H9 (cell line): ENCODE data around the gene ZNF641. TPM values are rescaled to one million over a fixed set of nuclear protein-coding genes. Genes with fewer than 3 reads are reported as not detected.

Experiments
- DNase-seq: peaks from one replicate; pipeline ENCODE4 v3.0.0-alpha.2; 2017
- H2AFZ ChIP-seq: one replicate; pipeline ENCODE4 v1.6.1; 2013; ENCODE audit warnings: mild to moderate bottlenecking, low read length, control low read depth, moderate library complexity
- H2AK5ac ChIP-seq: 2 replicates; pipeline ENCODE4 v1.6.1; 2013; ENCODE audit warnings: low read length, control low read depth, mixed read lengths; ENCODE audit not compliant: insufficient read length
- H2BK120ac ChIP-seq: one replicate; pipeline ENCODE4 v1.6.1; 2013; ENCODE audit warnings: low read depth, mild to moderate bottlenecking, low read length, control low read depth, inconsistent platforms; ENCODE audit not compliant: poor library complexity, severe bottlenecking
- H2BK12ac ChIP-seq: 2 replicates; pipeline ENCODE4 v1.6.1; 2013; ENCODE audit warnings: low read length, control low read depth, mixed read lengths, low read depth; ENCODE audit not compliant: insufficient read length
- H2BK15ac ChIP-seq: 2 replicates; pipeline ENCODE4 v1.6.1; 2013; ENCODE audit warnings: low read depth, low read length, control low read depth
- H2BK20ac ChIP-seq: one replicate; pipeline ENCODE4 v1.6.1; 2013; ENCODE audit warnings: low read depth, mild to moderate bottlenecking, low read length, control low read depth, inconsistent platforms; ENCODE audit not compliant: poor library complexity, severe bottlenecking
- H2BK5ac ChIP-seq: 2 replicates; pipeline ENCODE4 v1.6.1; 2013; ENCODE audit warnings: low read length, control low read depth, mixed read lengths; ENCODE audit not compliant: insufficient read length
- H3K14ac ChIP-seq: 2 replicates; pipeline ENCODE4 v1.6.1; 2013; ENCODE audit warnings: low read length, control low read depth; ENCODE audit not compliant: insufficient read depth
- H3K18ac ChIP-seq: 2 replicates; pipeline ENCODE4 v1.6.1; 2013; ENCODE audit warnings: low read depth, mild to moderate bottlenecking, mixed read lengths, low read length, control low read depth; ENCODE audit not compliant: insufficient read length
- H3K23ac ChIP-seq: 2 replicates; pipeline ENCODE4 v1.6.1; 2013; ENCODE audit warnings: low read length, control low read depth, mixed read lengths, low read depth; ENCODE audit not compliant: insufficient read length
- H3K23me2 ChIP-seq: 2 replicates; pipeline ENCODE4 v1.6.1; 2013; ENCODE audit warnings: low read depth, mild to moderate bottlenecking, mixed read lengths, low read length, control low read depth; ENCODE audit not compliant: insufficient read length, poor library complexity, severe bottlenecking
- H3K27ac ChIP-seq: 2 replicates; pipeline ENCODE4 v1.5.1; 2013; ENCODE audit warnings: low read length, control low read depth, mixed read lengths, low read depth; ENCODE audit not compliant: insufficient read length
- H3K27me3 ChIP-seq: 2 replicates; pipeline ENCODE4 v1.6.1; 2013; ENCODE audit warnings: low read length, control low read depth, inconsistent platforms; ENCODE audit not compliant: insufficient read depth
- H3K4ac ChIP-seq: 2 replicates; pipeline ENCODE4 v1.6.1; 2013; ENCODE audit warnings: low read depth, mild to moderate bottlenecking, control low read depth, inconsistent platforms, low read length, moderate library complexity
- H3K4me1 ChIP-seq: 2 replicates; pipeline ENCODE4 v1.6.1; 2013; ENCODE audit warnings: low read length, control low read depth, inconsistent platforms; ENCODE audit not compliant: insufficient read depth
- H3K4me2 ChIP-seq: 2 replicates; pipeline ENCODE4 v1.6.1; 2013; ENCODE audit warnings: low read length, control low read depth, mixed read lengths; ENCODE audit not compliant: insufficient read length, insufficient read depth
- H3K56ac ChIP-seq: 2 replicates; pipeline ENCODE4 v1.6.1; 2013; ENCODE audit warnings: low read depth, mild to moderate bottlenecking, mixed read lengths, low read length, control low read depth; ENCODE audit not compliant: insufficient read length
- H3K79me1 ChIP-seq: 2 replicates; pipeline ENCODE4 v1.6.1; 2013; ENCODE audit warnings: low read depth, mild to moderate bottlenecking, moderate library complexity, low read length, control low read depth, inconsistent platforms; ENCODE audit not compliant: insufficient read depth, poor library complexity, severe bottlenecking
- H3K79me2 ChIP-seq: 2 replicates; pipeline ENCODE4 v1.6.1; 2013; ENCODE audit warnings: low read length, control low read depth, inconsistent platforms; ENCODE audit not compliant: insufficient read depth
- H3K9ac ChIP-seq: 2 replicates; pipeline ENCODE4 v1.6.1; 2013; ENCODE audit warnings: low read length, control low read depth, mixed read lengths; ENCODE audit not compliant: insufficient read length; ENCODE audit errors: extremely low read depth
- H3K9me3 ChIP-seq: one replicate; pipeline ENCODE4 v1.6.1; 2013; ENCODE audit warnings: low read depth, low read length, inconsistent platforms; ENCODE audit not compliant: control insufficient read depth
- H3T11ph ChIP-seq: one replicate; pipeline ENCODE4 v1.6.1; 2013; ENCODE audit warnings: mild to moderate bottlenecking, low read length, control low read depth, inconsistent platforms
- H4K20me1 ChIP-seq: one replicate; pipeline ENCODE4 v1.6.1; 2013; ENCODE audit not compliant: control insufficient read depth, insufficient read length, insufficient read depth
- H4K5ac ChIP-seq: 2 replicates; pipeline ENCODE4 v1.6.1; 2013; ENCODE audit warnings: low read depth, mild to moderate bottlenecking, mixed read lengths, low read length, control low read depth; ENCODE audit not compliant: insufficient read length
- H4K8ac ChIP-seq: replicated peaks from 2 replicates; pipeline ENCODE4 v1.6.1; 2013; ENCODE audit warnings: low read length, control low read depth, mixed read lengths, low read depth; ENCODE audit not compliant: insufficient read length
- H4K91ac ChIP-seq: 2 replicates; pipeline ENCODE4 v1.6.1; 2013; ENCODE audit warnings: low read depth, mild to moderate bottlenecking, moderate library complexity, mixed read lengths, low read length, control low read depth; ENCODE audit not compliant: insufficient read length
- H3K27ac Mint-ChIP-seq, 3 experiments: 2 replicates in 2 of 3; 3 replicates in 1 of 3; pipeline ENCODE4 v1.8.0; 2020 to 2021; ENCODE audit warnings: mixed read lengths in 3 of 3, mild to moderate bottlenecking in 1 of 3, moderate library complexity in 1 of 3
- H3K27me3 Mint-ChIP-seq: 2 replicates; pipeline ENCODE4 v1.8.0; 2021; ENCODE audit warnings: low read depth, mild to moderate bottlenecking, moderate library complexity, mixed read lengths
- H3K36me3 Mint-ChIP-seq, 3 experiments: 2 replicates in 2 of 3; 3 replicates in 1 of 3; pipeline ENCODE4 v1.8.0; 2020 to 2021; ENCODE audit warnings: low read depth in 3 of 3, mixed read lengths in 3 of 3; ENCODE audit not compliant: insufficient read depth in 1 of 3
- H3K4me1 Mint-ChIP-seq, 2 experiments: 2 replicates each; pipeline ENCODE4 v1.8.0; 2020; ENCODE audit warnings: mixed read lengths in 2 of 2
- H3K4me3 Mint-ChIP-seq, 2 experiments: 2 replicates in 1 of 2; 3 replicates in 1 of 2; pipeline ENCODE4 v1.8.0; 2020 to 2021; ENCODE audit warnings: mild to moderate bottlenecking in 2 of 2, mixed read lengths in 2 of 2, moderate library complexity in 1 of 2
- H3K9me3 Mint-ChIP-seq, 2 experiments: 2 replicates in 1 of 2; 3 replicates in 1 of 2; pipeline ENCODE4 v1.8.0; 2020; ENCODE audit warnings: mild to moderate bottlenecking in 2 of 2, mixed read lengths in 2 of 2, moderate library complexity in 1 of 2
- WGBS: extraction: QIAGEN DNeasy Blood & Tissue Kit; methylation state at CpG from one replicate; pipeline ENCODE4 v1.1.7; 2013; ENCODE audit warnings: missing lambda C conversion rate, low lambda C conversion rate, mixed read lengths; ENCODE audit not compliant: insufficient read length; ENCODE audit errors: extremely low coverage; 5-methylcytosine and 5-hydroxymethylcytosine counted together
- total RNA-seq: library from RNA; stranded (reverse); gene quantifications from 2 replicates; pipeline ENCODE4 v1.2.1, GENCODE V29; 2021
- TF ChIP-seq, protein P1 (sequence below): fragments of 200-600 bp; sonication (generic); conservative IDR thresholded peaks from 3 replicates; pipeline ENCODE4 v1.8.0; 2021; ENCODE audit warnings: antibody characterized with exemption, mild to moderate bottlenecking

ZNF641 gene
- total RNA-seq, 1 experiment from 2014 or later: 8.5 TPM

DNA sequence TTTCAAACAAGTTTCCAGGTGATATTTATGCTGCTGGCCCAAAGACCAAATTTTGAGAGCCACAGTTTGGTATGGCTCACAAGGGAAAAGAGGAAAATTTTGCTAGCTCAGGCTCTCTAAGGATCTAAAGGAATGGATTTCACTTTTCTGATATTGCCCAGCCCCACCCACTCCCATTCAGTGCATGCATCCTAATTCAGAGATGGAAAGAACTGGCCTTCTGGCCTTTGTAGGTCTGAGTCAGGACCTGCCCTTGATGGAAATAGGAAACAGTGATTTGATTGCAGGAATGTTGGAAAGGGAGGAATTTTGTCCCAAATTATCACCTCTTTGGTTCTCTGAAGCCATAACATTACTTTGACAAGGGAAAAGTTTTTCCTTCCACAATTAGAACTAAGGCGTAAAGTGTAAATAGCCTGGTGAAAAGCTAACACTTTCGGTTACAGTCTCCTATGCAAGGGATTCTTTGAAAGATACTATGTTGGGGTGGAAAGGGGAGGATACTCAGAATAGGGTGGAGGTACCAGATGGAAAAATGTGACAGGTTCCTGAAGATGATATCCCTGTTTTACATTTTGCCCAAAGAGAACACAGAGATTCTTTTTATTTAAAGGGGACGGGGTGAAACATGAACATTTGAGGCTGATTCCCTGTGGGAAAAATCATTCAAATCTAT, 11.1 kb downstream of the ZNF641 start:
- no peaks in the 10 kb centered on the region for H3K27me3 ChIP-seq
- no peak overlapping the region for H2BK12ac ChIP-seq
- no CpG with 5 or more reads among the region's 3 CpGs for WGBS
- H3K23me2 ChIP-seq: no peaks in the 10 kb centered on the region
- H2BK120ac ChIP-seq: no peak overlapping the region
- H3K79me1 ChIP-seq: no peaks in the 10 kb centered on the region
- no peak overlapping the region for H2BK5ac ChIP-seq
- H4K8ac ChIP-seq: no peak overlapping the region
- Mint-ChIP-seq H3K9me3 (peaks cover 0 to 13% of the 10 kb centered on the region in 2 experiments; a peak in 1 of 5 replicates), H3K4me1 (no peaks in the 10 kb centered on the region; a peak in 1 of 4 replicates), H3K27ac (no peak overlapping the region), H3K36me3 (peaks cover 0 to 14% (median 6%) of the 10 kb centered on the region in 3 experiments; a peak in 3 of 7 replicates), H3K27me3 (peaks cover 3% of the 10 kb centered on the region), H3K4me3 (no peak overlapping the region)
- H2BK20ac ChIP-seq: no peak overlapping the region
- no peak overlapping the region for H2AFZ ChIP-seq
- H3K18ac ChIP-seq: no peak overlapping the region
- H3K4me2 ChIP-seq: no peak overlapping the region
- no peak overlapping the region for H3K9ac ChIP-seq
- no peak overlapping the region for H3K27ac ChIP-seq
- no peak overlapping the region for H3K4ac ChIP-seq
- no peak overlapping the region for H3K56ac ChIP-seq
- TF ChIP-seq, protein P1, sequence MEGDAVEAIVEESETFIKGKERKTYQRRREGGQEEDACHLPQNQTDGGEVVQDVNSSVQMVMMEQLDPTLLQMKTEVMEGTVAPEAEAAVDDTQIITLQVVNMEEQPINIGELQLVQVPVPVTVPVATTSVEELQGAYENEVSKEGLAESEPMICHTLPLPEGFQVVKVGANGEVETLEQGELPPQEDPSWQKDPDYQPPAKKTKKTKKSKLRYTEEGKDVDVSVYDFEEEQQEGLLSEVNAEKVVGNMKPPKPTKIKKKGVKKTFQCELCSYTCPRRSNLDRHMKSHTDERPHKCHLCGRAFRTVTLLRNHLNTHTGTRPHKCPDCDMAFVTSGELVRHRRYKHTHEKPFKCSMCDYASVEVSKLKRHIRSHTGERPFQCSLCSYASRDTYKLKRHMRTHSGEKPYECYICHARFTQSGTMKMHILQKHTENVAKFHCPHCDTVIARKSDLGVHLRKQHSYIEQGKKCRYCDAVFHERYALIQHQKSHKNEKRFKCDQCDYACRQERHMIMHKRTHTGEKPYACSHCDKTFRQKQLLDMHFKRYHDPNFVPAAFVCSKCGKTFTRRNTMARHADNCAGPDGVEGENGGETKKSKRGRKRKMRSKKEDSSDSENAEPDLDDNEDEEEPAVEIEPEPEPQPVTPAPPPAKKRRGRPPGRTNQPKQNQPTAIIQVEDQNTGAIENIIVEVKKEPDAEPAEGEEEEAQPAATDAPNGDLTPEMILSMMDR: no peak
- H4K20me1 ChIP-seq: no peaks in the 10 kb centered on the region
- no peak overlapping the region for H3K14ac ChIP-seq
- no peak overlapping the region for H2BK15ac ChIP-seq
- H4K91ac ChIP-seq: no peak overlapping the region
- no peak overlapping the region for H3K23ac ChIP-seq
- no peak for DNase-seq
- no peaks in the 10 kb centered on the region for H3K9me3 ChIP-seq
- H3T11ph ChIP-seq: no peak overlapping the region
- no peaks in the 10 kb centered on the region for H3K79me2 ChIP-seq
- no peak overlapping the region for H2AK5ac ChIP-seq
- no peak overlapping the region for H4K5ac ChIP-seq
- H3K4me1 ChIP-seq: no peaks in the 10 kb centered on the region
